Esophagus muscularis mucosa (tissue), 3 donors: ENCODE data around the gene STK4.

ENCODE experiments used
- POLR2A ChIP-seq: fragments of 450-650 bp; IDR thresholded peaks from one replicate; pipeline ENCODE4 v1.6.1; 2017; ENCODE audit warnings: antibody characterized with exemption, moderate library complexity, mild to moderate bottlenecking, low read depth
- TF ChIP-seq, protein P1 (sequence below), 3 experiments: fragments of 200-600 bp in 2 of 3; fragments of 450-650 bp in 1 of 3; sonication (generic) in 2 of 3; IDR thresholded peaks; one replicate each; pipeline ENCODE4 v1.5.1; 2017 to 2019; ENCODE audit warnings: antibody characterized with exemption in 3 of 3, mild to moderate bottlenecking in 2 of 3, moderate library complexity in 1 of 3

DNA sequence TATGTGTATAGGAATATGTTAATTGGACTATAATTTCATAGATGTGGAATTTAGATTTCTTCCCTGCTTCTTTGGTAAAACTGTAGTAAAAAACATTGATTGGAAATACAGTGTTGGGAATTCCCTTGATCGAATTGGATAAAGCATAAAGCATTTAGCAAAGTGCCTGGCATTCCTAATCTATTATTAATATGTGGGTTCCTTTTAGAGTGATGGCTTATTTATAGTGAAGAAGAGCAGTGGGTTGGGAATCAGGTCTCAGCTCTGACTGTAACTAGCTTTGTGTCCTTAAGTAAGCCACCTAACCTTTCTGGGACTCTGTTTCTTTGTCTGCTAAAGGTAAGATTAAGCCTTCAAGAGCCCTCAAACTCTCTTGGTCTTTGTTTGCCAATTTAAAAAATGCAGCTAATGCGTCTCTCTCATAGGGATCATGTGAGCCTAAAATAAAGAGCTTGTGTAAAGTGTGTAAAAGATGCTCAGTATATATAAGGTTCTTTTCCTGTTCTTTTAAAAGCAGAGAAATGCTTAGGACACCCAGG, 81.3 kb downstream of the STK4 start:
- TF ChIP-seq, protein P1, sequence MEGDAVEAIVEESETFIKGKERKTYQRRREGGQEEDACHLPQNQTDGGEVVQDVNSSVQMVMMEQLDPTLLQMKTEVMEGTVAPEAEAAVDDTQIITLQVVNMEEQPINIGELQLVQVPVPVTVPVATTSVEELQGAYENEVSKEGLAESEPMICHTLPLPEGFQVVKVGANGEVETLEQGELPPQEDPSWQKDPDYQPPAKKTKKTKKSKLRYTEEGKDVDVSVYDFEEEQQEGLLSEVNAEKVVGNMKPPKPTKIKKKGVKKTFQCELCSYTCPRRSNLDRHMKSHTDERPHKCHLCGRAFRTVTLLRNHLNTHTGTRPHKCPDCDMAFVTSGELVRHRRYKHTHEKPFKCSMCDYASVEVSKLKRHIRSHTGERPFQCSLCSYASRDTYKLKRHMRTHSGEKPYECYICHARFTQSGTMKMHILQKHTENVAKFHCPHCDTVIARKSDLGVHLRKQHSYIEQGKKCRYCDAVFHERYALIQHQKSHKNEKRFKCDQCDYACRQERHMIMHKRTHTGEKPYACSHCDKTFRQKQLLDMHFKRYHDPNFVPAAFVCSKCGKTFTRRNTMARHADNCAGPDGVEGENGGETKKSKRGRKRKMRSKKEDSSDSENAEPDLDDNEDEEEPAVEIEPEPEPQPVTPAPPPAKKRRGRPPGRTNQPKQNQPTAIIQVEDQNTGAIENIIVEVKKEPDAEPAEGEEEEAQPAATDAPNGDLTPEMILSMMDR (IDR thresholded peaks at IDR 0.05): no peak
- TF ChIP-seq POLR2A: no peak
